ENCODE results near the gene NR1D1. TPM values are rescaled to one million over a fixed set of nuclear protein-coding genes. Genes with fewer than 3 reads are reported as not detected.

NR1D1 gene
- total RNA-seq, 1 donor from 2014 or later: 18.6 TPM

DNA sequence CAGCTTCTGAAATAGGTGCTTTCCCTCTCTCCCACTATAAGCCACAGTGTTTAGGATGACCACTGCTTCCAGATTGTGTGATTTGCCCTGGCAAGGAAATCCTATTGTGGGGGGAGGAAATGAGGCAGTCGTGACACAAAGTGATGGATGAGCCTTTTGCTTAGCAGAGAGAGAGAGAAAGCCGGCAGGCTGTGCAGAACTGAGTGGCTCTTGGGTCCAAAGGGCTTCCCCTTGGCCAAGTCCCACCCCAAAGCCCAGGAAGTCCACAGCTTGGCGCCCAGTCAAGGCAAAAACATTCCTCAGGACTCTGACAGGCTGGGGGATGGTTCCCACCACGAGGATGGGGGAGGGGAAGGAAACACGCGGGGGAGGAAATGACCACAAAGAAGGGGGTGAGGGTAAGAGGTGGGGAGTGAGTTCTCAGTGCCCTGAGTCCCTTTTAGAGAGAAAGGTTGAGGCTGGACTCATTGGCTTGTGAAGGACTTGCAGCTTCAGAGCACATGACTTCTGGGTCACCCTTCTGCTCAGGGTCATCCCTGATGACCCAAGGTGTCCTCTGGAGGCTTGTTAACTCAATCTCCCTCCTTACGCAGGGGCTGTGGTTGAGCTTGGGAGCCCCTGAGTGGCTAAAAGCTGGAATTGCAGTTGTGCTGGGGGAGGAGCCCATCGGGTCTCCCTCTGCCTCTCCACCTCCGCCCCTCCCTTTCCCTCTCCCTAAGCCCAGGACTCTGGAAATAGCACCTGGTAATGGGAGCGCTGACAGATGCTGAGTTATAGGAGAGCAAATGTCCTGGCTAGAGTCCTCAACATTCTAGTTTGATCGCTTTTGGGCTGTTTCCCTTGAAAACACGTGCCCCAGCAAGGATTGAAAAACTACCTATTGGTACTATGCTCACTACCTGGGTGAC is 11.1 kb upstream of the NR1D1 start:
- DNase-seq (ENCODE audit: low spot score) (peak; percentile 90), ATAC-seq (peak; percentile 73)

DNA sequence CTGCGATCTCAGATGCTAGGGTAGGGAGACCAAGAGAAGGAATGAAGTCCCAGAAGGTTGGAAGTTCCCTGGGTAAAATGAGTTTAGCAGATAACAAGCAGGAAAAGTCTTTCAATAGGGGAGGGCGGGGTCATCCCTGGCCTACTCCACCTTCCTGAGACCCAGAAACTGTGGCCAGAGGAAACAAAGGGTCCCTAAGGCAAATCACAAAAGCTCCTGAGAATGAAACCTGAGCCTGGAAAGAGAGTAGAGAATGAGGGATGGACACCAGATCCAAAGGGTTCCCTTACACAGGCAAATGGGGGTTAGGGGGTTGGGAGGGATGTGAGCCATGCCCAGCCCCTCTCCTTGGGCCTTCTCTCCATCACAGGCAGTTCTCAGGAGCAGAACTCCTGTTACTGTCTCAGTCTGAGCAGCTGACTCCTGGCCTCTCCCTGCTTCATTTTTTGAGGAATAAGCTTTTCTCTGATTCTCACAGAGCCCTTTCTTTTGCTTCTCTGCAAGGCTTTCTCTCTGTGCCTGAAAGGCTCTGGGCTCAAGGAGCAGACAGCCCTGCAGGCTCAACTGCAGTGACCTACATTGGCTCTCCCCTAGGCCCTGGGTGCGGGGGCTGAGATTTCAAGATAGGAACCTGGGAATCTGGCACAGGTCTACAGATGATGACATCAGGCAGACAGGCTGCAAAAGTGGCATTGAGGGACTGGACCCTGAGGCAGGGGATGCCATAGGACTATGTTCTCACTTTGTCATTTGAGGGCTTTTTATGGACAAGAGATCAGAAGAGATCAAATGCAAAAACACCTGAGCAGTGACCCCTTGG is 9.8 kb upstream of the NR1D1 start:
- ATAC-seq (no peak), DNase-seq (ENCODE audit: low spot score) (no peak)

DNA sequence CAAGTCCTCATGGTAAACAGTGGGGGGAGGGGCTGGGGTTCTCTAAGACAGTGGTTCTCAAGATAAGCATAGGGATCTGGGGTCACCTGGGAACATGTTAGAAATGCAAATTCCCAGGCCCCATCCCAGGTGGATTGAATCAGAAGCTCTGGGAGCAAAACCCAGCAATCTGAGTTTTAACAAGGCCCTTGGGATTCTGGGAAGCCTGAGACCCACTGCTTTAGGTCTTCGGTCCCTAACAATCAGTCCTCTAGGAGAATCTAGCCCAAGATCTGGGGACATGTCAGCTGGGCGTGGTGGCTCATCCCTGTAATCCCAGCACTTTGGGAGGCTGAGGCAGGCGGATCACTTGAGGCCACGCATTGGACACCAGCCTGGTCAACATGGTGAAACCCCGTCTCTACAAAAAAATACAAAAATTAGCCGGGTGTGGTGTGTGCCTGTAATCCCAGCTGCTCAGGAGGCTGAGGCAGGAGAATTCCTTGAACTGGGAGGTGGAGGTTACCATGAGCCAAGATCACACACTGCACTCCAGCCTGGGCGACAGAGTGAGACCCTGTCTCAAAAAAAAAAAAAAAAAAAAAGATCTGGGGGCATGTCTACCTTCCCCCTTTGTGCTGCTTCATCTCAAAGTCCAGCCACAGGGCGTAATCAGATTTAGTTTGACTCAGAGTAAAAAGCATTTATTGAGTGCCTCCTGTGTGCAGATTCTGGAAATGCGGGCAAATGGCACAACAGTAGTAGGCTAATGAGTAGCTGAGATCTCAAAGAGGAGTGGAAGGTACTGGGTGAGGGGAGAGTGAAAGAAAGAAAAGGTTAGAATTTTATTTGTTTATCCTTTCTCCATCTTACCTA is 8.8 kb upstream of the NR1D1 start:
- ATAC-seq (no peak), DNase-seq (ENCODE audit: low spot score) (no peak)

DNA sequence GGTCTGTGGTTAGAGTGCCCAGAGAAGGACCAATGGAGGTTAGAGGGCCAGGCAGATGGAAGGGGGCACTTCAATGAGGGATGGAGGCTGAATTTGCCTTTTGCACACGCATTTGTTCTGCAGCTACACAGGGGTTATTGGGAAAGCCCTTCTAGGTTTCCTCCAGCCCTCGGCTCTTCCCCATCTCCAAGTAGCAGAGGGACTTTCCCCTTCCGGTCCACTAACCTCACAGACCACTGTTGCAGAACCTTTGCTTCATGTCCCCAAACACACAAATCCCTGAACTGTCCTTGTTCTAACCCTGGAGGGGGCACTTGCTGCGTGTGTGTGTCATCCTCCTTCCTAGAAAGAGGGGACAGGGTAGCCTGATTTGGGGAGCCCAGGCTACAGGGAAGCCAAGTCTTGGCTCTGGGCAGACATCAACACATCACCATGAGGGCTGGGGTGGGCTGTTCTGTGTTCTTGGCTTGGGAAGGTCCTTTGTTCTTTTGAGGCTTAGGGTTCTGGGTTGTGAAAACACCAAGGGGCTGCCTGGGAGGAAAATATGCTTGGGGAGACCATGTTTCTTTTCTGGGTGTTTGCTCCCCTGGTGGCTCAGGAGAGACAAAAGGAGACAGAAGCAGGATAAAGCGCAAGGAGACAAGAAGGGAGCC is 7.3 kb upstream of the NR1D1 start:
- ATAC-seq: no peak
- DNase-seq (ENCODE audit: low spot score): no peak

DNA sequence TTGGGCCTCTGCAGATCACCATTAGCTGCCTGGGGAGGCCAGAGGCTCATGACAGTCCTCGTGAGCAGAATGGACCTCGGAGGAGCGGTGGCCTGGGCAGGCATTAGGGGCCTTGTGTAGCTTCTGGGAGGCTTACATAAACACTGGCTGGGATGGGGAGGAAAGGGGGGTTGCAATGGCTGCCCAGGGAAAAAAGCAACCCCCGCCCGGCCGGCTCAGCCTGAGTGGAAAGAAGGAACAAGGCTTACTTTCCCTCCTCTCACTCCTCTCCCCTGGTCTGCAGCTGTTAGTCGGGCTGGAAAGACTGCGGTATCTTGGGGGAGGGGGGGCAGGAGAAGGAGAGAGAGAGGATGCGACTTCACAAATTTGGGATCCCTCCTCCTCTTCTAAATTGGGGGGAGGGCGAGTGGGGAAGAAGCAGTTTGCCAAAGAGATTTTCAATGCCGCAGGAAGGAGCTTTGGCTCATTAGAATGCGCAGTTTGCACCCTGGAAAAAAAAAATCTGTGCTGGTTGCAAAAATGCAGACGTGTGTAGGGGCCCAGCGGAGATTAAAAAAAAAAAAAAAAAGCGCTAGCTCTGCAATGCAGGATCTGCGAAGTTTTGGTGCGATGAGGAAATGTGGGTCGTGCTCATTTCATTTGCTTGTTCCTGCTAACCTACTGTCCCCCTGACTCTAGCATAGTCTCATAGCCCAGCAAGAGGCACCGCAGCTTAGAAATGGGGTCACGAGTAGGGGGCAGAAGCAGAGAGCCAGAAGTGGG is 6.6 kb upstream of the NR1D1 start:
- DNase-seq (ENCODE audit: low spot score) (no peak), ATAC-seq (no peak)

DNA sequence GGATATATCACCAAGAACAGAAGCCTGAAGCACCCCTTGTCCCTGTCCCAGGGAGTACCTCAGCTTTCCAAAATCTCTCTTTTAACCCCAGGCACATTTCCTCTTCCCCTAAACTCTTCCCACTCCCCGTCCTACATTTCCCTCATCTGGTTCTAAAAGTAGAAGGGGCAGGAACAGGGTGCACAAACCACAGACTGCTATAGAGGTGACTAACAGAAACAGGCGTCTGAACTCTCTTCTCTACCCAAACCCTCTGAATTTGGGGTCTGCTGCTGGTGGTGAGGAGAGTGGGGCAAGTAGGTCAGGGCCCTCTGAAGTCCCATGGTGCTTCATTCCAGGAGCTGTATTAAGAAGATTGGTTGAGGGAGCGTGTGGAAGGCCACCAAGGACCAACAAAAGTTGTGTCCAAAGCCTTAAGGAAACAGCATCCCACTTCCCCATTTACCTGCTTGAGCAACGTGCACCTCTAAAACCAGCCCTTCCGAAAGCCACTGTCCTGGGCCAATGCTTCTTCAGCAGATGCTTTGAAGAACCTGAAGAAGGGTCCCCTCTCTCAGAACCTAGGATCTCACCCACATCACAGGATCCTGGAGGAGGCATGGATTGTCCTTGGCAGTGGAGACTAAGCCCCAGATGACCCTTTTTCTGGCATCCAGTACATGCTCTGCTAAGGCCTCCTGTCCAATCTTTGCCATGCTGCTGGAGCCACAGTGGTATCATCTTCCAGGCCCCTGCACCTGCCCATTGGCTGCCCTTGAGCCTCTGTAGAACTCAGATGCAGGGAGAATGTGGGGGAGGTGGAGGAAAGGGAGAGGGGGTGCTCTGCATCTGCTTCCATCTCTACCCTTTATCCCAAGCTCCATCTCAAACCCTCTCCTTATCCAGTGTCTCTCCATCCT is 5.7 kb upstream of the NR1D1 start:
- DNase-seq (ENCODE audit: low spot score) (no peak), ATAC-seq (no peak)

DNA sequence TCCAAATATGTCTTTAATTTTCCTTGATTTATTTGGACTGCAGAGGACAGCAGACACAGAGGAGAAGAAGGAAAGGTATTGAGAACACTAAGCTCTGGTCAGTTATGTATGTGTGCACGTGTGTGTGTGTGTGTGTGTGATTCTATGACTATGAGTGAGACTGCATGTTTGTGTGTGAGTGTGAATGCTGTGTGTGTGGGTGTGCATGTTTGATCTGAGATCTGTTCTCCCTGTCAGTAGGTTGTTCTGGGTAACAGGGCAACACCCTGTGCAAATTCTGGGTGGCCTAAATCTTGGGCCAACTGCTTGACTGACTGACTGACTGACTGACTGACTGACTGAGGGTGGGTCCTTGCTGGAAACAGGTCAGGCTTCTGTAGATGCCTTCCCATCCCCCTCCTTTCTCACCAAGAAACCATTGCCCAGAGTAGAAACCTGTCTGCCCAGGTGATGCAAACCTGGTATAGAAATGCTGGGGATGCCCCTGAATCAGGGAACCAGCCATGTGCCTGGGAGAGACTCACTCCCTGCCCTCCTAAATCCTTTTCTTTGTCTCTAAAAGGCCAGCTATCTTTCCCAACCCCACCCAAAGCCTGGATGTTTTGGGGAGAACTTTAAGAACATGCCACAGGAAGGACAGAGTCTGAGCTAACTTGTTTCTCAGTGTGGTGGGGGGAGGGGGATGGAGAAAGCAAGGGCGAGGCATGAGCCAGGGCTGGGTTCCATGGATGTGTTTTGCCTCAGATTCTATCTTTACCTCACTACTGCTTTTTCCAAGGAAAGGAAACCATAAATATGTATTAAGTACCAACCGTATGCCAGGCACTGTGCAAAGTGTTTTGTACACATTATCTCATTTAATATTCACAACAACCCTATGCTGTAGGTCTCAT is 4.5 kb upstream of the NR1D1 start:
- ATAC-seq (no peak), DNase-seq (ENCODE audit: low spot score) (no peak)

DNA sequence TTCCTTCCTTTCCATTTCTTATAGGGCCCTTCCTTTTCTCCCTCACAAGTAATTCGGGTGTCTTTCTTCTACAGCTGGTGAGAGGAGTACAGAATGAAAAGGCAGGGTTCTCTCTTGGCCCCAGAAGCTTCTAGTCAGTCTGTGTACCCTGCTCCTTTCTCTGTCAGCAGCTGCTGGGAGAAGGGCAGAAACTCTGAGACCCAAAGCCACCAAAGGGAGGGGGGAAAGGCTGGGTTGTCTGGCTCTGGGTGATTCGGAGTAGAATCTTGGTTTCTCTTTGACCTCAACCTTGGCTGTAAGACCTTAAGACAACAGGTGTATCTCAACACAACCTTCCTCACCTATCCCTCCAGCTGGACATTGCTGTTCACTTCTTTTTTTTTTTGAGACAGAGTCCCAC is 3.3 kb upstream of the NR1D1 start:
- ATAC-seq (no peak), DNase-seq (ENCODE audit: low spot score) (no peak)

DNA sequence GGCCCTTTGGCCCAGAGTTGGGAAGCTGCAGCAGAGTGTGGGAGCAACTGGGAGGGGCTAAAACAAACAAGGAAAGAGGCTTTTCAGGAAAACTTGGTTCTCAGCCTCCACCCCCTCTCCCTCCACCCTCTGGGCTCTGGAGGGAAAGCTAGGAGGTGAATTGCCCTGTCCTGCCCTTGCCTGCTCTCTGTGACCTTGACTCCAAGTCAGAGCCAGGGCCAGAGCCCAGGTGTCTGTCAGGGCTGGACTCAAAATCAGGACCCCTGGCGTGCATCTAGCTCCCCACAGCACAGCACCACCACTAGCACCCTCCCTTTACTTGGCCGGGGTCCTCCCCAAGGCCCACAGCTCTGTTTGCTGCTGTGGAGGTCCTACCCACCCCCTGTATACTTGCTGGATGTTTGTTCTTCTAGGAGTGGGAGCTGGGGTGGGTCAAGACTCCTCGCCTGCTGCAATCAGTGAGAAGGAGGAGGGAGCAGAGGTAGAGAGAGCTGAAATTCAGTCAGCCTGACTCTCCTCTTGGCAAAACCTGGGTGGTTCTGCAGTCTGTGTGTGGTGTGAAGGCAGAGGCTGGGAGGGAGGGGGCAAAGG is 2.8 kb upstream of the NR1D1 start:
- no peak for DNase-seq (ENCODE audit: low spot score)
- no peak for ATAC-seq

DNA sequence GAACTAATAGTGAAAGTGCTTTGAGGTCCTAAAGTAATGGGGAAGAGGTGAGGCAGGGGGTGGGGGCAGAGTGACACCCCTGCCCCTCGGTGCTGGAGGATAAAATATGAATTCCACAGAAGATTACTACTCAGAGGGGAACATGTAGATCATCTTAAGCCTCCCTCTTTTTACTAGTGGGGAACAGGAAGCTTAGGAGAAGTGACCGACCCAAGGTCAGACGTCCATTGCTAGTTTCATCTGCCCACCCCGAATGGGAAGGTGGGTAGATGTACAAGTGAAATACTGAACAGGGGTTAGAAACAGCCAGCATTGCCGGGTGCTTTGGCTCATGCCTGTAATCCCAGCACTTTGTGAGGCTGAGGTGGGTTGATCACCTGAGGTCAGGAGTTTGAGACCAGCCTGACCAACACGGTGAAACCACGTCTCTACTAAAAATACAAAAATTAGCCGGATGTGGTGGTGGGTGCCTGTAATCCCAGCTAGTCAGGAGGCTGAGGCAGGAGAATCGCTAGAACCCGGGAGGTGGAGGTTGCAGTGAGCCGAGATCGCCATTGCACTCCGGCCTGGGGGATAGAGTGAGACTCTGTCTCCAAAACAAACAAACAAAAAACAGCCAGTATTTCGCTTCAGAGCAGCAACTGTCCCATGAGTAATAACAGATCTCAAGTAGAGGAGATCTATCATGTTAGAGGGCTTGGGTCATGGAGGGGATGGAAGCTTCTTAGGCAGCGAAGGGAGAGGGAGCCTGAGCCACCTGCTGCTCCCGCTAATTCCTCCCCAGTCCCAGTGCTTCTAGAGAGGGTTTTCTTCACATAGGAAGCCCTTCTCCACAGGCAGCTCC is 1.2 kb upstream of the NR1D1 start:
- DNase-seq (ENCODE audit: low spot score) (no peak), ATAC-seq (no peak)

DNA sequence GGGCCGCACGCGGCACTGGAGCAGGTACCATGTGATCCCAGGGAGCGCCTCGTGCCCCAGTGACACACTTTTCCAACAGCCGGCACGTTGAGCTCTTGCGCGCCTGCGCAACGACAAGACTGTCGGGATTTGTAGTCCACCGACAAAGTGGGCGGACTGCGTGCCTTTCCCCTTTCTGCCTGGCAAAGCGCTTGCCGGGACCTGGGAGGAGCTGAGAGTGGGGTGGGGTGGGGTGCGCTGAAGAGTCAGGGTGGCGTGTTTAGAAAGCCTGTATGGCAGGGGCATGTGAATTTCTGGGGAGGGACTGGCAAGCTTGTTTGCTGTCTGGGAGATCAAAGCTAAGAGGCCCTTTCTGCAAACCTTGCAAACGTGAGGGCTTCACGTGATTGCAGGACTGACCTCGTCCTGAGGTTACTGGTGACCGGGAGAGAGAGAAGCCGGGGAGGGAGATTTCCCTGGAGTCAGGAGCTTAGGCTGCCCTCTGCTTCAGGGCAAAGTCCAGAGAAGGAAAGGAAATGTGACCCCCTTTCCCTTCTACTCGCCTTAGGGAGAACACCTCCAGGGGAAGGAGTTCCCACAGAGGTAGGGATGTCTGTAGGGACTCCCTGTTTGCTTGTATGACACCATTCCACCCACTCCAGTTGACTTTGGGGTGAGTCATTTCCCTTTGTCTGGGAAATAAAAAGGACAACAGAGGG is 429 bp upstream of the NR1D1 start:
- peak; percentile 54 for ATAC-seq
- peak; percentile 99 for DNase-seq (ENCODE audit: low spot score)

DNA sequence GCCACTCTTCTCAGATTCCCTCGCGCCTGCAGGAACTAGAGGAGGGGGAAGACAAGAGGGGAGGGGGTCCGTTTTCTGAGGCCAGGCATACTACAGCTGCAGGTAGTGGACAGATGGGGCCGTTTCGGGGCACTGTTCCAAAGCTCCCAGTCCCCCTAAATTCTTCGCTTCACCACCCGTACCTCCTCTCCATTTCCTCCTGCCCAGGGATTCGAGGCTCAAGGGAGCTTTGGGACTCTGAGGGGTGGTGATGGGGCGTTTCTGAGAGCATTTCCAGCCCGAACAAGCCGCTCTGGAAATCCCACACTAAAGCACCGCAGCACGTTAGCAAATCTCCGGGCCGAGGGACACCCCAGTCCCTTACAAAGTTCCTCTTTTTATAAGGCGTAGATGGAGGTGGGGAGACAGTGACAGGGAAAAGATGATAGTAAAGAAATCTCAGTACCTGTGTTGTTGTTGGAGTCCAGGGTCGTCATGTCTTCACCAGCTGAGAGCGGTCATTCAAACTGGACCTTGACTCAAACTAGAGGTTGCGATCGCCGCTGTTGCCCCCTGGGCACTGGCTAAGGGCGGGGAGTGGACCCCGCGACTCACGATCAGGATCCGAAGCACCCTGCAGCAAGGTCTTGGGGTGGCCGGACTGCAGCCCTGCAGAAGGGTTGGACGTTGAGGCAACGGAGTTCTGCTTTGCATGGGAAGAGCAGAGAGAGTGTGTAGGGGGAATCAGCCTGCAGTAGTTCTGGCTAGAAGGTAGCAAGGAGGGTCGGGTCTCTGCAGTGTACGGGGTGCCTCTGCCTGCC is 570 bp downstream of the NR1D1 start:
- DNase-seq (ENCODE audit: low spot score) (no peak), ATAC-seq (no peak)

DNA sequence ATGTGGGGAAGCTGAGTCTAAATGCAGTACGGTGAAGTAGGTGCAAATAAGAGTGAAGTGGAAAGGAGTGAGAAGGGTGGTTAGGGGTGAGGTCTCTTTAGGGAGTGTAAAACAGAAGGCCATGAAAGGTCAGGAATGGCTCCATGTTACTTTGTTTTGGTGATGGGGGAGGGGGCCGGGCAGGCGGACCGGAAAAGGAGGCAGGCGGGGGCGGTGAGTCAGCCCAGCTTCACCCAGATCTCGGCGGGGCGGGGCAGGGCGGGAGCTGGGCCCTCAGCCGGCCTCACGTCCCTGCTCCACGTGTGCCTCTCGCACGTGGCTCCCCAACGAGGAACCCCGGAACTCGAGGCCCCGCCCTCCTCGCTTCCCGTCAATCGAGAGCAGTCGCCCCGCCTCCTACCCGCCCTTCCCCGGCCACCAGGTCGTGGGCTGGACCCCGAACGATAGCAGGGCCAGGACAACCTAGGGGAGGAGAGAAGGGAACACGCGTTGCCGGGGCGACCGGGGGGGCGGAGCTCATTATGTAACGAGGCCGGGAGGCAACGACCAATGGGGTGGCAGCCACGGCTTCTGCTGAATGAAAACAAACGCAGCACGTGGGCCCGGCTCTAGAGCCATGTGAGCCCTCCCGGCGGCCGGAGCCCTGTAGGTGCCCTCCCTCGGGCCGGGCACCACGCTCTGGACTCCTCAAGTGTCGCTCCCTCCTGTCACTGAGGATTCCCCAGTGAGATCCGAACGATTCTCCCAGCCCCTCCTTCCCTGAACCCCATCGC is 1.4 kb downstream of the NR1D1 start:
- DNase-seq (ENCODE audit: low spot score) (peak; percentile 100), ATAC-seq (peak; percentile 72)

All from left lobe of liver (tissue), 2 donors.